GM12872 (cell line): ENCODE data around the gene CSGALNACT2.

Source experiments
- CTCF ChIP-seq: IDR thresholded peaks from 3 replicates; pipeline ENCODE4 v1.5.1; 2011; ENCODE audit warnings: low read depth, mild to moderate bottlenecking, low read length, moderate library complexity; ENCODE audit not compliant: insufficient read depth

The CSGALNACT2 gene

GRCh38 chr10:43099928-43100327 lies 38.3 kb upstream of the CSGALNACT2 start:
- no peak for TF ChIP-seq CTCF

GRCh38 chr10:43100366-43100765 lies 37.9 kb upstream of the CSGALNACT2 start:
- no peak for TF ChIP-seq CTCF

DNA sequence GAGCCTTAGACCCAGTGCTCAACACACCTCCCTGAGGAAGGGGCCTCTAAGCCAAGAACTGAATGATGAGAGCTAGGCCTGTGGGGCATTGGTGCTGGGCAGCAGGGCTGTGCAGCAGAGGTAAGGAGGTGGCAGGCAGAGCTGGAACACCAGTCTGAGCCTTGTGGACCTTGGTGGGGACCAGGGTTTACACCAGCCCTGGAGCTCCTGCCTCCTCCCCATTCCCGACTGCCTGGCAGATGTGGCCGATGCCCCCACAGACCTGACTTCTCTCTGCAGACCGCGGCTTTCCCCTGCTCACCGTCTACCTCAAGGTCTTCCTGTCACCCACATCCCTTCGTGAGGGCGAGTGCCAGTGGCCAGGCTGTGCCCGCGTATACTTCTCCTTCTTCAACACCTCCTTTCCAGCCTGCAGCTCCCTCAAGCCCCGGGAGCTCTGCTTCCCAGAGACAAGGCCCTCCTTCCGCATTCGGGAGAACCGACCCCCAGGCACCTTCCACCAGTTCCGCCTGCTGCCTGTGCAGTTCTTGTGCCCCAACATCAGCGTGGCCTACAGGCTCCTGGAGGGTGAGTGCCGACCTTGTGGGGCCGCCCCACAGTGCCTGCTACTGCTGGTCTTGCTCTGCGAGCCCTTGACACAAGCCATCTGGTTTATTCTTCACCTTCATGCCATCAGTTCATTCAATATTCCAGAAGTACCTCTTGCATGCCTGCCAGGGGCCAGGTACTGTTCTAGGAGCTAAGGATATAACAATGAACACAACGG lies 36.0 kb upstream of the CSGALNACT2 start:
- no peak for TF ChIP-seq CTCF

GRCh38 chr10:43105102-43105955 lies 32.9 kb upstream of the CSGALNACT2 start:
- peak; percentile 96 for TF ChIP-seq CTCF

GRCh38 chr10:43105956-43106229 lies 32.4 kb upstream of the CSGALNACT2 start:
- no peak for TF ChIP-seq CTCF

GRCh38 chr10:43106256-43107091 lies 31.8 kb upstream of the CSGALNACT2 start:
- TF ChIP-seq CTCF, result no peak

DNA sequence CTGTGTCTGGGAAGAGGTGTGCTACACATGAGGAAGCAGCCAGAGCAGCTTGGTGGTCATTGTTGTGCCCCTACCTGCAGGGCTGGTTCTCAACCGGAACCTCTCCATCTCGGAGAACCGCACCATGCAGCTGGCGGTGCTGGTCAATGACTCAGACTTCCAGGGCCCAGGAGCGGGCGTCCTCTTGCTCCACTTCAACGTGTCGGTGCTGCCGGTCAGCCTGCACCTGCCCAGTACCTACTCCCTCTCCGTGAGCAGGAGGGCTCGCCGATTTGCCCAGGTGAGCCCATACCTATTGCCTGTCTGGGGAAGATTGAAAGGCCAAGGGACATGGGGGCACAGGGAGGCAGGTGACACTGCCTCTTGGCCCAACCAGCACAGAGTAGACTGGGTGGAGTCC lies 29.3 kb upstream of the CSGALNACT2 start:
- TF ChIP-seq CTCF, result no peak
